Mucosa of descending colon (tissue), 3 donors: ENCODE data around the gene TMEM9B. TPM values are rescaled to one million over a fixed set of nuclear protein-coding genes. Genes with fewer than 3 reads are reported as not detected.

Experiments
- ATAC-seq: fragments of 200-7000 bp; cut with Tn5 transposase; one replicate; pipeline ENCODE4 v1.9.1; 2020; ENCODE audit warnings: mild to moderate bottlenecking, moderate library complexity
- DNase-seq, 3 donors: peaks; one replicate each; pipeline ENCODE4 v3.0.0-alpha.2; 2020
- H3K36me3 ChIP-seq: fragments of 200-600 bp; one replicate; pipeline ENCODE4 v1.8.0; 2021; ENCODE audit warnings: low read depth, mild to moderate bottlenecking
- H3K4me1 ChIP-seq: fragments of 200-600 bp; one replicate; pipeline ENCODE4 v1.8.0; 2021; ENCODE audit warnings: low read depth, mild to moderate bottlenecking
- H3K4me3 ChIP-seq: fragments of 200-600 bp; one replicate; pipeline ENCODE4 v1.8.0; 2021; ENCODE audit warnings: mild to moderate bottlenecking
- H3K9me3 ChIP-seq: fragments of 200-600 bp; one replicate; pipeline ENCODE4 v1.8.0; 2021; ENCODE audit warnings: mild to moderate bottlenecking
- intact Hi-C, 2 donors: fragments of 100-400 bp; cut with DNase I in 1 of 2; cut with micrococcal nuclease in 1 of 2; formaldehyde crosslinking; loops; one replicate each; pipeline versions ENCODE4 v1.11.0 to v1.11.1; 2022; cut with DNase I, micrococcal nuclease
- total RNA-seq, 3 donors: library from RNA; stranded (reverse); fragmentation: NEBNext Ultra II Directional in 2 of 3; extraction: Animal tissue kit (Norgen Biotek cat#: 25700) in 2 of 3; gene quantifications; one replicate each; pipeline versions ENCODE4 v1.2.1 to v1.2.4, GENCODE V29; 2021 to 2023
- TF ChIP-seq, protein P1 (sequence below): fragments of 200-600 bp; IDR thresholded peaks from one replicate; pipeline ENCODE4 v1.8.0; 2022; ENCODE audit warnings: antibody characterized with exemption, mild to moderate bottlenecking
- donor health status: DM: no; HTN: no; CAD: no; lungs with moderate emphysema.
- donor health status: DM: no; HTN: no; CAD: no.
- donor health status: DM: no; HTN: yes; CAD: no.

Gene TMEM9B
- total RNA-seq, 3 donors from 2014 or later: 51.4 to 109 (median 78.4) TPM

GRCh38 chr11:8932564-8933180 is 31.6 kb downstream of the TMEM9B start, which contains the start of gene C11orf16:
Gene C11orf16, minus strand, starts transcription at chr11:8932947. Its CDS starts 639 bp downstream, at chr11:8932308.
- Histone ChIP-seq H3K36me3 (no peaks in the 10 kb centered on the region), H3K9me3 (no peaks in the 10 kb centered on the region), H3K4me1 (no peaks in the 10 kb centered on the region), H3K4me3 (no peak within 1 kb of the TSS)
- ATAC-seq: no peak
- intact Hi-C loops: no loop called here
- TF ChIP-seq, protein P1, sequence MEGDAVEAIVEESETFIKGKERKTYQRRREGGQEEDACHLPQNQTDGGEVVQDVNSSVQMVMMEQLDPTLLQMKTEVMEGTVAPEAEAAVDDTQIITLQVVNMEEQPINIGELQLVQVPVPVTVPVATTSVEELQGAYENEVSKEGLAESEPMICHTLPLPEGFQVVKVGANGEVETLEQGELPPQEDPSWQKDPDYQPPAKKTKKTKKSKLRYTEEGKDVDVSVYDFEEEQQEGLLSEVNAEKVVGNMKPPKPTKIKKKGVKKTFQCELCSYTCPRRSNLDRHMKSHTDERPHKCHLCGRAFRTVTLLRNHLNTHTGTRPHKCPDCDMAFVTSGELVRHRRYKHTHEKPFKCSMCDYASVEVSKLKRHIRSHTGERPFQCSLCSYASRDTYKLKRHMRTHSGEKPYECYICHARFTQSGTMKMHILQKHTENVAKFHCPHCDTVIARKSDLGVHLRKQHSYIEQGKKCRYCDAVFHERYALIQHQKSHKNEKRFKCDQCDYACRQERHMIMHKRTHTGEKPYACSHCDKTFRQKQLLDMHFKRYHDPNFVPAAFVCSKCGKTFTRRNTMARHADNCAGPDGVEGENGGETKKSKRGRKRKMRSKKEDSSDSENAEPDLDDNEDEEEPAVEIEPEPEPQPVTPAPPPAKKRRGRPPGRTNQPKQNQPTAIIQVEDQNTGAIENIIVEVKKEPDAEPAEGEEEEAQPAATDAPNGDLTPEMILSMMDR: no peak
- no peak for DNase-seq

DNA sequence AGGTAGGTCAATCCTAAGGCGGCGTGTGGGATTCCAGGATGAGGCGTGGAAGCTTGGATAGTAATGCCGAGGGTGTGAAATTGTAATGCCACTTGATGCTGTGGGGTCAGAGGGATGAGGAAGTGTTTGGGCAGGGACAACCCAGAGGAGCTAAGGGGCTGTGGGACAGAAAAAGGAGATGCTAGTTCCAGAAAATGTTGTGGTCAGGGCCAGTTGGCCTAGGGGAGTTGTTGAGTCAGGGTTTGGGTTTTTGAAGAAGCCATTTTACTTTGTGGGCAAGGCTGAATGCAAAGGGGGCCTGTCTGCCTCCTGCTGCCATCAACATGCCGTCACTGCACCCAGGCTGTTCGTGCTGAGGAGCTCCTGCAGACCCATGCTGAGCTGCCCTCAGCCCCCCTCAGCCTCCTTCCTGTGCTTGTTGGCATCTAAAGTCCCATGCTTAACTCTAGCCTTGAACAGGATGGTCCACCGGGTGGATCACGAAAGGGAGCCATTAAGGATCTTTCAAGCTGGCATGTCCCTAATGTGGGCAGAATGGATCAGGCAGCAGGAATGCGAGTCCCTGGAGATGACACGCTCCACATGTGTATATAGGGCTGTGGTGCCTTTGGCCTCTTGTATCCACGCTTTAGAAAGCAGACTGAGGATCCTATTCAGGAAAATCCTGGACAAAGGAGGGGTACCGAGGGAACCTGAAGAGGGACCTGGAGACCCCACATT is 33.6 kb downstream of the TMEM9B start:
- no peaks in the 10 kb centered on the region for H3K9me3 ChIP-seq
- no peak for DNase-seq
- no peaks in the 10 kb centered on the region for H3K36me3 ChIP-seq
- TF ChIP-seq, protein P1: no peak
- no peak overlapping the region for H3K4me3 ChIP-seq
- no peak for ATAC-seq
- intact Hi-C loops: no loop called here
- H3K4me1 ChIP-seq: no peaks in the 10 kb centered on the region

DNA sequence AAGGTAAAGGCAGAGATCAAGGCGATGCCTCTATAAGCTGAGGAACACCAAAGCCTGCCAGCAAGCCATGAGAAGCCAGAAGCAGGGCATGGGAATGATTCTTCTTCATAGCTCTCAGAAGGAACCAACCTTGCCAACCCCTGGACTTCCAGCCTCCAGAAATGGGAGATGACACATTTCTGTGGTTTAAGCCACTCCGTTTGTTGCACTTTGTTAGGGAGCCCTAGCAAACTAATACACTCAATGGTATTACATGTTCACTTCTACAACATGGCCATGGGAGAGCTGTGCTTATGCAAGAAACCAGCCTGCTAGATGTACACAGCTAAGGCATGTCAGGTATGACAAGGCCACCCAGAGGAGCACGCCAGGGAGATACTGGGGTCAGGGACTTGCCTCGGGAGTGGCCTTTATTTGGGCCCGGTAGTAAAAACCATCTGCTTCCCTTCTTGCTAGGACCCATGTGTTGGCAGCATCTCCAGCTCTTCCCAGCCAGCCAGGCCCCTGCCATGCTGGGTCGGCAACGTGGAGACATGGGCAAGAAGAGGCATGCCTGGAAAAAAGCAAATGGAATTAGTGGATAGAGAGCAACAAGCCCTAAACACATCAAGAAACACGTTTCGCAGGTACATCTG is 35.1 kb downstream of the TMEM9B start:
- Histone ChIP-seq H3K4me3 (no peak overlapping the region), H3K36me3 (no peaks in the 10 kb centered on the region), H3K4me1 (no peaks in the 10 kb centered on the region), H3K9me3 (no peaks in the 10 kb centered on the region)
- no peak for DNase-seq
- TF ChIP-seq, protein P1: no peak
- intact Hi-C loops: no loop called here
- no peak for ATAC-seq

DNA sequence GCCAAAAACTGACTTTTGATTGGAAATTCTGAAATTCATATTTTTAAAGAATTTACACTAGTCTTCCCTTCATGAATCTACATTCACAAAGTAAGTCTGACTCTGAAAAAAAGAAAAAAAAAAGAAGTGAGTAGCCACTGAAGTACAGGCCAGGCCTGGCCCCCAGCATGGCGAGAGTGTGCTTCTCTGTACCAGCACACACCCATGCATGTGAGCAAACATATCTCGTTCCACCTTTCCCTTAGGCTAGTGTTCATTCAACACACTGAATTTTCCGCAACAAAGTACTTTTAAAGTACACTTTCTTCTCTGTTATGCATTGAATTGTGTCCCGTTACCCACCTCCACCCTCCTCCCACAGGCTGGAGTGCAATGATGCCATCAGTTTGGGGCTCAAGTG is 36.0 kb downstream of the TMEM9B start:
- H3K4me3 ChIP-seq: no peak overlapping the region
- no peaks in the 10 kb centered on the region for H3K36me3 ChIP-seq
- intact Hi-C loops: no loop called here
- H3K9me3 ChIP-seq: no peaks in the 10 kb centered on the region
- no peaks in the 10 kb centered on the region for H3K4me1 ChIP-seq
- TF ChIP-seq, protein P1: no peak
- DNase-seq (no peak), ATAC-seq (no peak)

DNA sequence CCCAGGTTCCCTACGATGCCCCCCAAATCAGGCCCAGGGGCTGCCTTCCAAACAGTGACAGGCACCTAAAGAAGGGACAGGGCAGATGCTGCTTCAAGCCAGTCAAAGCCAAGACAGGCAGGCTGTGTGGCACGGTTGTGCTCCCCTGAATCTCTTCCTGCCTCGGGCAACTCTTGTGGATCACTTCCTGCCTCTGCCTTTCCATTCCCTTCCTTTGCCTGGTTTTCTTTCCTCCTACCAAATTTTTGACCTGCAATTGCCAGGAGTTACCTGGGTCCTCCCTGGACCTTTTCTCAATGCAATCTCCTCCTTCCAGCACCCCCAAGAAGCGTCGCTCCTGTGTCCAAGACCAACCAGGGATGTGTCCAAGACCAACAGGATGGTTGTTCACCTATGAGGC is 37.0 kb downstream of the TMEM9B start:
- no peak for ATAC-seq
- Histone ChIP-seq H3K4me1 (no peaks in the 10 kb centered on the region), H3K9me3 (no peaks in the 10 kb centered on the region), H3K4me3 (no peak overlapping the region), H3K36me3 (no peaks in the 10 kb centered on the region)
- TF ChIP-seq, protein P1: no peak
- DNase-seq: no peak
- intact Hi-C loops: no loop called here
